BJ (cell line): ENCODE data around the gene NR2F1-AS1. TPM values are rescaled to one million over a fixed set of nuclear protein-coding genes. Genes with fewer than 3 reads are reported as not detected.
A peak's percentile ranks its signal among the peaks of the same experiment; 100 is the strongest.
"Not testable (repeated sequence)": the region's sequence is repeated elsewhere in the genome, so short reads cannot be mapped to it uniquely, and the experiment has no call there.

ENCODE experiments used
- CTCF ChIA-PET: fragments of 350-600 bp; formaldehyde crosslinking; extraction: SDS; loops from one replicate; lab custom pipeline; 2021; ENCODE audit warnings: antibody characterized with exemption, inconsistent platforms; lab: Yijun Ruan, JAX
- POLR2A ChIA-PET: fragments of 300-600 bp; sonication (Branson Sonifier 250); formaldehyde crosslinking; extraction: SDS; loops from one replicate; lab custom pipeline; 2021; ENCODE audit warnings: antibody characterized with exemption; lab: Charles Lee
- DNase-seq: peaks from one replicate; pipeline ENCODE4 v3.0.0-alpha.2; 2011; ENCODE audit warnings: low read depth
- H3K27me3 ChIP-seq: 2 replicates; pipeline ENCODE4 v1.6.0; 2011; ENCODE audit warnings: low read length; ENCODE audit not compliant: control insufficient read depth, insufficient read depth
- H3K36me3 ChIP-seq: 2 replicates; pipeline ENCODE4 v1.5.1; 2011; ENCODE audit warnings: low read length; ENCODE audit not compliant: control insufficient read depth, insufficient read depth
- H3K4me3 ChIP-seq: 2 replicates; pipeline ENCODE4 v1.5.1; 2011; ENCODE audit warnings: low read depth, mild to moderate bottlenecking, control low read depth, low read length
- CTCF ChIP-seq: IDR thresholded peaks from 2 replicates; pipeline ENCODE4 v1.5.1; 2011; ENCODE audit warnings: low read depth, mild to moderate bottlenecking, control low read depth, inconsistent platforms, low read length, moderate library complexity; ENCODE audit not compliant: insufficient read depth
- polyA plus RNA-seq: library from polyadenylated mRNA; depleted of rRNA; stranded (reverse); fragments of >200 nt; gene quantifications from 2 replicates; pipeline ENCODE4 v1.2.3, GENCODE V29; 2011

Gene NR2F1-AS1
- polyA plus RNA-seq, 1 experiment, result 13.7 TPM

- Histone ChIP-seq H3K36me3 (no peaks in the 10 kb centered on the region), H3K4me3 (no peak overlapping the region), H3K27me3 (no peaks in the 10 kb centered on the region)
- CTCF ChIA-PET, result interaction anchor here (1.0 kb wide), 1 partner anchor 50 kb away, joined by 4 read pairs; no protein-coding TSS in a partner anchor
- POLR2A ChIA-PET, result no interaction called here
- no peak for DNase-seq
- no peak for TF ChIP-seq CTCF
These were observed 70.2 kb downstream of the NR2F1-AS1 start for GRCh38 chr5:93510626-93511380.

GRCh38 chr5:93505553-93505952 lies 75.5 kb downstream of the NR2F1-AS1 start:
- DNase-seq, H3K4me3 ChIP-seq, POLR2A ChIA-PET, H3K27me3 ChIP-seq, H3K36me3 ChIP-seq: not testable (repeated sequence)
- CTCF ChIA-PET, result interaction anchor here (0.8 kb wide), 1 partner anchor 827 kb away, joined by 3 read pairs; no protein-coding TSS in a partner anchor

GRCh38 chr5:93503598-93504067 lies 77.4 kb downstream of the NR2F1-AS1 start:
- peak; percentile 82 for DNase-seq
- no peaks in the 10 kb centered on the region for H3K27me3 ChIP-seq
- no peak for TF ChIP-seq CTCF
- CTCF ChIA-PET, result no interaction called here
- H3K36me3 ChIP-seq, result no peaks in the 10 kb centered on the region
- POLR2A ChIA-PET, result interaction anchor here (0.5 kb wide), 1 partner anchor 68 kb away, joined by 4 read pairs; no protein-coding TSS in a partner anchor
- H3K4me3 ChIP-seq, result no peak overlapping the region

- H3K4me3 ChIP-seq, result no peak overlapping the region
- CTCF ChIA-PET, result interaction anchor here (0.6 kb wide), 2 partner anchors 527 to 1320 kb away, joined by 4 read pairs; no protein-coding TSS in a partner anchor
- H3K36me3 ChIP-seq, result no peaks in the 10 kb centered on the region
- POLR2A ChIA-PET, result no interaction called here
- no peak for TF ChIP-seq CTCF
- H3K27me3 ChIP-seq, result no peaks in the 10 kb centered on the region
- no peak for DNase-seq
These were observed 83.9 kb downstream of the NR2F1-AS1 start for GRCh38 chr5:93497096-93497495.

GRCh38 chr5:93479982-93480509 lies 101.0 kb downstream of the NR2F1-AS1 start:
- POLR2A ChIA-PET, result no interaction called here
- TF ChIP-seq CTCF, result no peak

More at GRCh38 chr5:93479982-93480509, 101.0 kb downstream of the NR2F1-AS1 start:
- CTCF ChIA-PET, result no interaction called here
- Histone ChIP-seq H3K27me3 (no peaks in the 10 kb centered on the region), H3K4me3 (no peak overlapping the region), H3K36me3 (no peaks in the 10 kb centered on the region)
- DNase-seq, result no peak
